ENCODE results near the gene ZNF414. TPM values are rescaled to one million over a fixed set of nuclear protein-coding genes. Genes with fewer than 3 reads are reported as not detected.

Gene ZNF414
- total and polyA plus RNA-seq, 2 of the 4 experiments (the other 2 are of a cell fraction): 3.2 to 14.2 TPM

DNA sequence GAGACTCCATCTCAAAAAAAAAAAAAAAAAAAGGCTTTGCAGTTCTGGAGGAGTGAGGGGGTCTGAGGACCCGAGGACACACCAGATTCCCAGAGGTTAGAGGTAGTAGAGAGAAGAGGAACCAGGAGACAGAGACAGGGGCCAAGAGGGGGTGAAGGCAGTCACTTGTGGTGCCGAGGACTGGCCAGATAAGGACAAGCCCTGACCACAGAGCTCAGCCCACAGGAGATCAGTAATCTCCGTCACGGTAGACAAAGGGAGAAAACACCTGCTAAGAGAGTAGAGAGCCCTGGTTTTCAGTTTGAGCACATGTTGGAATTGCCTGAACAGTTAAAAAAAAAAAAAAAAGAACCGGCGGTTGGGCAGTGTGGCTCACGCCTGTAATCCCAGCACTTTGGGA is 9.8 kb downstream of the ZNF414 start (continued):
- TF ChIP-seq CTCF (conservative IDR thresholded peaks at IDR 0.05; ENCODE audit: low read depth, low read length) (no peak), CEBPB (IDR thresholded peaks at IDR 0.05; ENCODE audit: low read depth, low read length) (no peak)

- WGBS, 2 experiments (ENCODE audit: extremely low coverage in 2 of 2, insufficient read length in 1 of 2): no CpG with 5 or more reads among the region's 7 CpGs
- Histone ChIP-seq H2BK5ac (ENCODE audit: low read depth, low read length, poor library complexity, severe bottlenecking) (no peak overlapping the region), H4K8ac (ENCODE audit: low read depth in 2 of 2, low read length in 2 of 2) (no peak overlapping the region), H2BK20ac (ENCODE audit: low read depth, low read length) (no peak overlapping the region), H3K18ac (ENCODE audit: low read depth, low read length) (no peak overlapping the region), H2BK120ac (ENCODE audit: low read depth, low read length) (no peak overlapping the region), H4K91ac (ENCODE audit: insufficient read depth, low read depth, low read length) (no peak overlapping the region), H2AFZ (replicated peaks; ENCODE audit: low read length, poor library complexity) (no peak overlapping the region), H3K23ac (ENCODE audit: low read depth, low read length) (no peak overlapping the region), H2AK5ac (ENCODE audit: low read depth, low read length) (no peak overlapping the region), H3K4me1 (ENCODE audit: control insufficient read depth, insufficient read depth, low read length) (no peaks in the 10 kb centered on the region; the same call in 1 of the 2 replicates), H3K27ac (ENCODE audit: insufficient read depth, low read length) (no peak overlapping the region), H4K5ac (ENCODE audit: low read depth, low read length) (no peak overlapping the region), H3K4ac (ENCODE audit: low read depth, low read length) (no peak overlapping the region), H3K4me3 (ENCODE audit: insufficient read depth, low read depth, low read length) (no peak overlapping the region), H3K9me3 (ENCODE audit: control insufficient read depth, insufficient read depth, low read length) (no peaks in the 10 kb centered on the region), H3K9ac (ENCODE audit: low read depth, low read length) (no peak overlapping the region), H3K36me3 (ENCODE audit: control insufficient read depth, insufficient read depth, low read length) (no peaks in the 10 kb centered on the region), H4K20me1 (ENCODE audit: insufficient read depth, low read length) (no peaks in the 10 kb centered on the region; the same call in 1 of the 2 replicates), H2AK9ac (replicated peaks; ENCODE audit: low read depth, low read length, poor library complexity) (no peak overlapping the region), H2BK15ac (ENCODE audit: low read depth, low read length) (no peak overlapping the region), H3K56ac (ENCODE audit: extremely low read depth, insufficient read depth, low read length) (no peak overlapping the region), H3K27me3 (ENCODE audit: control insufficient read depth, insufficient read depth, low read length) (no peaks in the 10 kb centered on the region), H3K79me1 (ENCODE audit: low read depth in 1 of 2, low read length in 2 of 2) (no peaks in the 10 kb centered on the region; a peak in 1 of 4 replicates), H3K4me2 (ENCODE audit: low read depth, low read length) (no peak overlapping the region), H3K14ac (replicated peaks; ENCODE audit: low read depth, low read length) (no peak overlapping the region), H3K9me1 (ENCODE audit: insufficient read depth, low read length) (peaks cover 3% of the 10 kb centered on the region; the same call in 1 of the 2 replicates)
- ATAC-seq (ENCODE audit: low read depth) (no peak), DNase-seq (no peak)
- dilution Hi-C loops (cut with HindIII; ENCODE audit: low sequenced_read_pairs, unreplicated experiment) (no loop called here), in situ Hi-C loops (cut with MboI; ENCODE audit: low sequenced_read_pairs) (no loop called here), intact Hi-C loops (cut with micrococcal nuclease) (no loop called here)
- ChIA-PET POLR2A (ENCODE audit: unreplicated experiment) (no interaction called here), CTCF (no interaction called here)
- BruUV-seq (replicated peaks): no TSS peak
- TF ChIP-seq FOS (IDR thresholded peaks at IDR 0.05; ENCODE audit: low read depth, low read length): no peak
- no peak for TF ChIP-seq CHD1 (IDR thresholded peaks at IDR 0.05; ENCODE audit: low read depth, low read length)
- no peak for TF ChIP-seq SMC3 (IDR thresholded peaks at IDR 0.05; ENCODE audit: low read depth, low read length)
- TF ChIP-seq RFX5 (IDR thresholded peaks at IDR 0.05; ENCODE audit: low read depth, low read length): no peak
Measured at GRCh38 chr19:8503510-8503909, 10.5 kb downstream of the ZNF414 start.

All from IMR-90 (cell line).